Activated T-cell treated with anti-CD3 and anti-CD28 coated beads, Interleukin-2, amount 50 U/mL, for 24 hours (primary cell): ENCODE data around the gene BIK.

Experiments
- DNase-seq: peaks from one replicate; pipeline ENCODE4 v3.0.0-alpha.2; 2020
- H3K27ac Mint-ChIP-seq: 2 replicates; pipeline ENCODE4 v1.8.0; 2020; ENCODE audit warnings: mild to moderate bottlenecking, mixed read lengths
- H3K27me3 Mint-ChIP-seq: 2 replicates; pipeline ENCODE4 v1.8.0; 2020; ENCODE audit warnings: mixed read lengths
- H3K36me3 Mint-ChIP-seq: 2 replicates; pipeline ENCODE4 v1.8.0; 2020; ENCODE audit warnings: low read depth, mixed read lengths
- H3K4me1 Mint-ChIP-seq: 2 replicates; pipeline ENCODE4 v1.8.0; 2020; ENCODE audit warnings: low read depth, mixed read lengths
- H3K4me3 Mint-ChIP-seq: 2 replicates; pipeline ENCODE4 v1.8.0; 2020; ENCODE audit warnings: mild to moderate bottlenecking, moderate library complexity, mixed read lengths
- H3K9me3 Mint-ChIP-seq: 2 replicates; pipeline ENCODE4 v1.8.0; 2020; ENCODE audit warnings: mixed read lengths

Gene BIK

DNA sequence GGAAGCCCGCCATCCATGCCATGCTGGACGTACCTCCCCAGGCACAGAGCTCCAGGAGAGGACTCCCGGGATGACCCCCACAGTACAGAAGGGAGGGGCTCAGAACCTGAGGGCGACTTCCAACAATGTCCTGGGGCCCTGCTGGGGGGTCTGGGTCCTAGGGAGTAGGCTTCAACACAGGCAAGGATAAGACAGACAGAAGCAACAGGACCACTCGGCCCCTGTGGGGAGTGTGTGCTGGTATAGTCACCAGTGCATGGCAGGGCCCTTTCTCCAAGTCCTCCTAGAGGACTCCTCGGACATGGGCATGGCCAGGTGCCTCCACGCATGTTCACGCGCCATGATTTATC, 59.6 kb downstream of the BIK start:
- no peaks in the 10 kb centered on the region for H3K27me3 Mint-ChIP-seq
- H3K4me3 Mint-ChIP-seq = no peak overlapping the region
- H3K9me3 Mint-ChIP-seq = no peaks in the 10 kb centered on the region
- no peaks in the 10 kb centered on the region for H3K4me1 Mint-ChIP-seq
- H3K36me3 Mint-ChIP-seq = peaks cover 86% of the 10 kb centered on the region
- no peak overlapping the region for H3K27ac Mint-ChIP-seq
- DNase-seq = no peak

DNA sequence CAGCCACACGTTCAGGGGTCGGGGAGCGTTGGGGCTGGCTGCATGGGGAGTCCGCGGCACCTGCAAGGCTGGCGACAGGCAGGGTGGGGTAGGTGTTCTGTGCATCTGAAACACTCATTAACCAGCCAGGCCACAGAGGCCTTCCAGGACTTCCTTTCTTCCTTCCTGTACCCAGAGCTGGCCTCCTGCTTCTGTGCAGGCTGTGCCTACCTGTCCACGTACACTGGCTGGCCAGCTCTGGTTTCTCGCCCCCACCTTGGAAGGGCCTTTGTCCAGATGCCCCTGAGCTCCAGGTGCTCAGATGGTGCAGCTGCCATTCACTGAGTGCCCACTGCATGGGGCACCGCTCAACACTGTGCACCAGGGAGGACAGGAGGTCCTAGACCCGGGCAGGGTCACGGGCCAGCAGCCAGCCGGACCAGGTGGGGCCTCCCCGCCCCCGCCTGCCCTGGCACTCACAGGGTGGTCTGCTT, 60.5 kb downstream of the BIK start:
- DNase-seq = no peak
- Mint-ChIP-seq H3K9me3 (no peaks in the 10 kb centered on the region), H3K27ac (no peak overlapping the region), H3K27me3 (no peaks in the 10 kb centered on the region), H3K4me3 (no peak overlapping the region), H3K4me1 (no peaks in the 10 kb centered on the region), H3K36me3 (peaks cover 93% of the 10 kb centered on the region)

DNA sequence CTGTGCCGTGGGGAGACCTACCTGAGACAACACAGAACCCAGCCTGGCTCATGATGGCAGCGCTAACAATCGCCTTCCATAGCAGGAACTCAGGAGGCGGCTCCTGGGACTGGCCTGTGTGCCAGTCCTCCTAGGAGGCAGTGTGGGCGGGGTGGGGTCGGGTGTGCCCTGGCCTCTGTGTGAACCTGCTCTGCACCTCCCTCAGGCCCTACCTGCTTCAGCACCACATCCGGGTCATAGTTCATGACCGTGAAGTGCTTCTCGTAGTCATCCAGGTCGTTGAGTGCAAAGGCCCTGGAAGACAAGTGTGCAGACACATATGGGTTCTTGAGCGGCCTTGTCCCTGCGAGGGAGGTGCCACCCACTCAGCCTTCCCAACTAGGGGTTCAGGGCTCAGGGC, 61.1 kb downstream of the BIK start:
- DNase-seq = no peak
- H3K36me3 Mint-ChIP-seq = peaks cover 92% of the 10 kb centered on the region
- H3K9me3 Mint-ChIP-seq = no peaks in the 10 kb centered on the region
- H3K27me3 Mint-ChIP-seq = no peaks in the 10 kb centered on the region
- no peak overlapping the region for H3K27ac Mint-ChIP-seq
- H3K4me1 Mint-ChIP-seq = no peaks in the 10 kb centered on the region
- no peak overlapping the region for H3K4me3 Mint-ChIP-seq

DNA sequence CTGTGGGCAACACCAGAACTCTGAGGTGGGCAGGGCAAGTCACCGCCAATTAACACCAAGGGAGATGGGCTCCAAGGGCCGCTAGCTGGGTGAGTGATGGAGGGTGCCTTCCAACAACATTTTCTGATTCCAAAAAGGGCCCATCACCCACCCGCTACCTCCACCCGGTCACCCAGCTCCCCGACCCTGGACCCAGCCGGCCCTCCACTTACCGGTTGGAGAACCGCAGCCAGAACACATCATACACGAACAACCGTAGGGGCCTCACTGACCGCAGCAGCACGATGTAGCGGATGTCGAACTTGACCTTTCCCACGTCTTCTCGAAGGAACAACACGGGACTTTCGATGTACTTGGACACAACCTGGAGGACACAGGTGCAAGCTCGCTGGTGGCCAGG, 61.6 kb downstream of the BIK start:
- Mint-ChIP-seq H3K9me3 (no peaks in the 10 kb centered on the region), H3K27me3 (no peaks in the 10 kb centered on the region), H3K36me3 (peaks cover 91% of the 10 kb centered on the region), H3K4me3 (no peak overlapping the region), H3K4me1 (no peaks in the 10 kb centered on the region), H3K27ac (no peak overlapping the region)
- DNase-seq = no peak

DNA sequence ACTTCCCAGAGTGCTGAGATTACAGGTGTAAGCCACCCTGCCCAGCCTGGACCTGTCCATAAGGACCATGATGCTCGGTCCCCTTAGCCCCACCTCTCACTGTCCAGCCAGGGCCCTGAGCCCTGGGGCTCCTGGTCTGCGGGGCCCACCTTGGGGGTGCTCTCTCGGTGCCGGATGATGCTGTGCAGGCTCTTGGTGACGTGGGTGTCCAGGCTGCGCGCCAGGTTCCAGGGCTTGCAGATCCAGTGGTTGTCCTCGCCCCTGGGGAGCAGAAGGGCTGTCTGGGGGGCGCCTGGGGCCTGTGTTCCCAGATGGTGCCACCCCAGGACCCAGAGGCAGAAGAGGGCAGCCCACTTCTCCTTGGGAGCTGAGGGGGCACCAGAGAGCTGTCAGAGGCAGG, 63.0 kb downstream of the BIK start:
- H3K9me3 Mint-ChIP-seq = peaks cover under 1% of the 10 kb centered on the region
- no peak overlapping the region for H3K27ac Mint-ChIP-seq
- no peak for DNase-seq
- no peaks in the 10 kb centered on the region for H3K27me3 Mint-ChIP-seq
- H3K4me3 Mint-ChIP-seq = no peak overlapping the region
- H3K4me1 Mint-ChIP-seq = peaks cover under 1% of the 10 kb centered on the region
- peaks cover 94% of the 10 kb centered on the region for H3K36me3 Mint-ChIP-seq

DNA sequence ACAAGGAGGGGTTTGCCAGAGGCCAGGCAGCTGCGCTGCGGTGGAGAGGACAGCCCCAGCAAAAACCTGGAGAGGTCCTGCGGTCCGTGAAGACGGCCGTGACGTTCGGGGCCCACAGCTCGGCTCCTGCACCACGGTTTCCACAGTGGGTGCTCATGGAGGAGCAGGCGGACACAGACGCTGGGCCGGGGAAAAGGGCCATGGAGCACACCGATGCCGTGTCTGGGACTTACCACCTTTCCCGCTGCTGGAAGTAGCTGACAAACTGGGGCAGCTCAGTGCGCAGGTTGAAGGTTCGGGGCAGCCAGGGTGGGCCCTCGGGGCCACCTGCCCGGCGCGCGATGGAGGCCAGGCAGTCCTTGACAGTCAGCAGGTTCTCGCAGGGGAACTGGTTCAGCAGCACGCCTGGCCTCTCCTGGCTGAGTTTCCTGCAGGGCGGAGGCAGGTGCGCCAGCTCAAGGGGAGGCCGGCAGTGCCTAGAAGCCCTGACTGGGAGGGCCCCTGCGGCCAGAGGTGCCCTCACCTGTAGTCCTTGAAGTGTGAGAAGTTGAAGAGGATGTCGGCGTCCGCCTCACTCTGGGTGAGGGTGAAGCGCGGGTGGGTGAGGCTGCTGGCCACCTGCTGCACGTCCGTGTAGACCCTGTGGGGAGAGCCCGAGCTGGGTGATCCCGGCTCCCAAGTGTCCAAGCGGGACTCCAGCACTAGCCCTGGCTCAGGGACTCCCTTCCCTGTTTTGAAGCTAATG, 63.6 kb downstream of the BIK start:
- Mint-ChIP-seq H3K27ac (no peak overlapping the region), H3K4me3 (no peak overlapping the region), H3K27me3 (no peaks in the 10 kb centered on the region), H3K4me1 (peaks cover 1% of the 10 kb centered on the region), H3K9me3 (peaks cover 2% of the 10 kb centered on the region), H3K36me3 (peaks cover 94% of the 10 kb centered on the region)
- no peak for DNase-seq

DNA sequence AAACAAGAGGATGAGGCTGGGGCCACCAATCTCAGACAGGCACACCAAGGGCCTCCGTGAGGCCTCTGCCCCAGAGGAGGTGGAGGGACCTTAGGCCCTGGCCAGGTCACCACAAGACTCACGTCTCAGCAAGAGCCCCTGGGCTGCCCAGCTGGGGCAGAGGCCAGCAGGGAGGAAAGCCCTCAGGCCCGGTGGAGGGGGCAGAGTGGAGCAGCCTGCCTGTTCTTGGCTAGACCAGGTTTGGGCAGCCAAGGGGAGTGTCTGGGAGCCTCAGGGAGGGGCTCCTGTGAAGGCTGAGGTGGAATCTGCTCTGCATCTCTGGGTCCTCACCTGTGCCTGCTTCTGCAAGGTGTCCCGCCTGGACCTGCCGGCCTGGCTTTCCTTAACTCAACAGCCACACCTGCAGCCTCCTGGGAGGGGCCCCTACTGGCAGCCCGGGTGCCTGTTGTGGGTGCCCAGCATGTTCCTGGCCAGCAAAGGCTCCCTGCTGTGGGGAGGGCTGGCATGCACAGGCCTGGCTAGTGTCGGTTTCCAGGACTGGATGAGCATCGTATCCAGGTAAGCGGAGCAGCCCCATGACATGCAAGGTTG, 64.5 kb downstream of the BIK start:
- peaks cover 94% of the 10 kb centered on the region for H3K36me3 Mint-ChIP-seq

DNA sequence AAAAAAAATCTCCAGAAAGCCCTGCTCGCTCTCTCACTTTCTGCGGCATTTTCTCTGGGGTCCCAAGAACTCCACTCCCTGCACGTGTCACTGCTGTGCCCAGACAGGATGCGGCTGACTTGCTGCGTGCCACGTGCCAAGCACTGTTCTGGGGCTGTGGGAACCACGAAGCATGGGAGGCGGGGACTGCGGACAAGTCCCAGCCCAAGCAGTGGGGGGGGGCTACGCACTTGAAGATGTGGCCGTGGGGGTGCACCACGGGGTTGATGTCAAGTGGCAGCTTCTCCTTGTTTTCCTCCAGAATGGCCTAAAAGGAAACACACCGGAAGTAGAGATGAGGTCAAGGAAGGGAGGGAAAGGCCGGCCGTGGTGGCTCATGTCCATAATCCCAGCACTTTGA, 65.5 kb downstream of the BIK start:
- H3K27ac Mint-ChIP-seq = no peak overlapping the region
- no peak overlapping the region for H3K4me3 Mint-ChIP-seq
- peaks cover 94% of the 10 kb centered on the region for H3K36me3 Mint-ChIP-seq
- H3K27me3 Mint-ChIP-seq = no peaks in the 10 kb centered on the region
- H3K4me1 Mint-ChIP-seq = peaks cover 1% of the 10 kb centered on the region
- H3K9me3 Mint-ChIP-seq = peaks cover 2% of the 10 kb centered on the region
- DNase-seq = no peak

More for the DNA sequence above, 64.5 kb downstream of the BIK start:
- peaks cover 1% of the 10 kb centered on the region for H3K4me1 Mint-ChIP-seq
- H3K27ac Mint-ChIP-seq = peak overlapping the region; percentile 47
- no peak overlapping the region for H3K4me3 Mint-ChIP-seq
- no peaks in the 10 kb centered on the region for H3K27me3 Mint-ChIP-seq
- no peak for DNase-seq
- peaks cover 2% of the 10 kb centered on the region for H3K9me3 Mint-ChIP-seq

DNA sequence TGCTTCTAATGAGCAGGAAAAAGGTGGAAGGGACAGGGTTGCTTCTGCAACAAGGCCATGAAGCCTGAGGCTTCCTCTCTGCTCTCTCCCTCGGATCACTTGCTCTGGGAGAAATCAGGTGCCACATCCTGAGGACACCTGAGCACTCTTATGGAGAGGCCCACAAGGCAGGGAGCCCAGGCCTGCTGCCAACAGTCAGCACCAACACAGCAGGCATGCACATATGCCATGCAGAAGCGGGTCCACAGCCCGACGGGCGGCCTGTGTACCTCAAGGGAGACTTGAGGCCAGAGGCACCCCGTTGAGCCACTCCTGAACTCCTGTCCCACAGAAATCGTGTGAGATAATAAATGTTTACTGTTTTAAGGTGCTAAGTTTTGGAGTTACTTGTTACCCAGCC, 66.9 kb downstream of the BIK start:
- Mint-ChIP-seq H3K27ac (no peak overlapping the region), H3K9me3 (peaks cover 2% of the 10 kb centered on the region), H3K4me1 (peaks cover 3% of the 10 kb centered on the region), H3K36me3 (peaks cover 95% of the 10 kb centered on the region), H3K4me3 (no peak overlapping the region), H3K27me3 (no peaks in the 10 kb centered on the region)
- DNase-seq = no peak
